H9 (cell line): ENCODE measurements around the gene SIX3. TPM values are rescaled to one million over a fixed set of nuclear protein-coding genes. Genes with fewer than 3 reads are reported as not detected.

Experiments used
- DNase-seq: peaks from one replicate; pipeline ENCODE4 v3.0.0-alpha.2; 2017
- H2AFZ ChIP-seq: one replicate; pipeline ENCODE4 v1.6.1; 2013; ENCODE audit warnings: mild to moderate bottlenecking, low read length, control low read depth, moderate library complexity
- H2AK5ac ChIP-seq: 2 replicates; pipeline ENCODE4 v1.6.1; 2013; ENCODE audit warnings: low read length, control low read depth, mixed read lengths; ENCODE audit not compliant: insufficient read length
- H2BK120ac ChIP-seq: one replicate; pipeline ENCODE4 v1.6.1; 2013; ENCODE audit warnings: low read depth, mild to moderate bottlenecking, low read length, control low read depth, inconsistent platforms; ENCODE audit not compliant: poor library complexity, severe bottlenecking
- H2BK12ac ChIP-seq: 2 replicates; pipeline ENCODE4 v1.6.1; 2013; ENCODE audit warnings: low read length, control low read depth, mixed read lengths, low read depth; ENCODE audit not compliant: insufficient read length
- H2BK15ac ChIP-seq: 2 replicates; pipeline ENCODE4 v1.6.1; 2013; ENCODE audit warnings: low read depth, low read length, control low read depth
- H2BK20ac ChIP-seq: one replicate; pipeline ENCODE4 v1.6.1; 2013; ENCODE audit warnings: low read depth, mild to moderate bottlenecking, low read length, control low read depth, inconsistent platforms; ENCODE audit not compliant: poor library complexity, severe bottlenecking
- H2BK5ac ChIP-seq: 2 replicates; pipeline ENCODE4 v1.6.1; 2013; ENCODE audit warnings: low read length, control low read depth, mixed read lengths; ENCODE audit not compliant: insufficient read length
- H3K14ac ChIP-seq: 2 replicates; pipeline ENCODE4 v1.6.1; 2013; ENCODE audit warnings: low read length, control low read depth; ENCODE audit not compliant: insufficient read depth
- H3K18ac ChIP-seq: 2 replicates; pipeline ENCODE4 v1.6.1; 2013; ENCODE audit warnings: low read depth, mild to moderate bottlenecking, mixed read lengths, low read length, control low read depth; ENCODE audit not compliant: insufficient read length
- H3K23ac ChIP-seq: 2 replicates; pipeline ENCODE4 v1.6.1; 2013; ENCODE audit warnings: low read length, control low read depth, mixed read lengths, low read depth; ENCODE audit not compliant: insufficient read length
- H3K23me2 ChIP-seq: 2 replicates; pipeline ENCODE4 v1.6.1; 2013; ENCODE audit warnings: low read depth, mild to moderate bottlenecking, mixed read lengths, low read length, control low read depth; ENCODE audit not compliant: insufficient read length, poor library complexity, severe bottlenecking
- H3K27ac ChIP-seq: 2 replicates; pipeline ENCODE4 v1.5.1; 2013; ENCODE audit warnings: low read length, control low read depth, mixed read lengths, low read depth; ENCODE audit not compliant: insufficient read length
- H3K27me3 ChIP-seq: 2 replicates; pipeline ENCODE4 v1.6.1; 2013; ENCODE audit warnings: low read length, control low read depth, inconsistent platforms; ENCODE audit not compliant: insufficient read depth
- H3K4ac ChIP-seq: 2 replicates; pipeline ENCODE4 v1.6.1; 2013; ENCODE audit warnings: low read depth, mild to moderate bottlenecking, control low read depth, inconsistent platforms, low read length, moderate library complexity
- H3K4me1 ChIP-seq: 2 replicates; pipeline ENCODE4 v1.6.1; 2013; ENCODE audit warnings: low read length, control low read depth, inconsistent platforms; ENCODE audit not compliant: insufficient read depth
- H3K4me2 ChIP-seq: 2 replicates; pipeline ENCODE4 v1.6.1; 2013; ENCODE audit warnings: low read length, control low read depth, mixed read lengths; ENCODE audit not compliant: insufficient read length, insufficient read depth
- H3K56ac ChIP-seq: 2 replicates; pipeline ENCODE4 v1.6.1; 2013; ENCODE audit warnings: low read depth, mild to moderate bottlenecking, mixed read lengths, low read length, control low read depth; ENCODE audit not compliant: insufficient read length
- H3K79me1 ChIP-seq: 2 replicates; pipeline ENCODE4 v1.6.1; 2013; ENCODE audit warnings: low read depth, mild to moderate bottlenecking, moderate library complexity, low read length, control low read depth, inconsistent platforms; ENCODE audit not compliant: insufficient read depth, poor library complexity, severe bottlenecking
- H3K79me2 ChIP-seq: 2 replicates; pipeline ENCODE4 v1.6.1; 2013; ENCODE audit warnings: low read length, control low read depth, inconsistent platforms; ENCODE audit not compliant: insufficient read depth
- H3K9ac ChIP-seq: 2 replicates; pipeline ENCODE4 v1.6.1; 2013; ENCODE audit warnings: low read length, control low read depth, mixed read lengths; ENCODE audit not compliant: insufficient read length; ENCODE audit errors: extremely low read depth
- H3K9me3 ChIP-seq: one replicate; pipeline ENCODE4 v1.6.1; 2013; ENCODE audit warnings: low read depth, low read length, inconsistent platforms; ENCODE audit not compliant: control insufficient read depth
- H3T11ph ChIP-seq: one replicate; pipeline ENCODE4 v1.6.1; 2013; ENCODE audit warnings: mild to moderate bottlenecking, low read length, control low read depth, inconsistent platforms
- H4K20me1 ChIP-seq: one replicate; pipeline ENCODE4 v1.6.1; 2013; ENCODE audit not compliant: control insufficient read depth, insufficient read length, insufficient read depth
- H4K5ac ChIP-seq: 2 replicates; pipeline ENCODE4 v1.6.1; 2013; ENCODE audit warnings: low read depth, mild to moderate bottlenecking, mixed read lengths, low read length, control low read depth; ENCODE audit not compliant: insufficient read length
- H4K8ac ChIP-seq: replicated peaks from 2 replicates; pipeline ENCODE4 v1.6.1; 2013; ENCODE audit warnings: low read length, control low read depth, mixed read lengths, low read depth; ENCODE audit not compliant: insufficient read length
- H4K91ac ChIP-seq: 2 replicates; pipeline ENCODE4 v1.6.1; 2013; ENCODE audit warnings: low read depth, mild to moderate bottlenecking, moderate library complexity, mixed read lengths, low read length, control low read depth; ENCODE audit not compliant: insufficient read length
- H3K27ac Mint-ChIP-seq, 3 experiments: 2 replicates in 2 of 3; 3 replicates in 1 of 3; pipeline ENCODE4 v1.8.0; 2020 to 2021; ENCODE audit warnings: mixed read lengths in 3 of 3, mild to moderate bottlenecking in 1 of 3, moderate library complexity in 1 of 3
- H3K27me3 Mint-ChIP-seq: 2 replicates; pipeline ENCODE4 v1.8.0; 2021; ENCODE audit warnings: low read depth, mild to moderate bottlenecking, moderate library complexity, mixed read lengths
- H3K36me3 Mint-ChIP-seq, 3 experiments: 2 replicates in 2 of 3; 3 replicates in 1 of 3; pipeline ENCODE4 v1.8.0; 2020 to 2021; ENCODE audit warnings: low read depth in 3 of 3, mixed read lengths in 3 of 3; ENCODE audit not compliant: insufficient read depth in 1 of 3
- H3K4me1 Mint-ChIP-seq, 2 experiments: 2 replicates each; pipeline ENCODE4 v1.8.0; 2020; ENCODE audit warnings: mixed read lengths in 2 of 2
- H3K4me3 Mint-ChIP-seq, 2 experiments: 2 replicates in 1 of 2; 3 replicates in 1 of 2; pipeline ENCODE4 v1.8.0; 2020 to 2021; ENCODE audit warnings: mild to moderate bottlenecking in 2 of 2, mixed read lengths in 2 of 2, moderate library complexity in 1 of 2
- H3K9me3 Mint-ChIP-seq, 2 experiments: 2 replicates in 1 of 2; 3 replicates in 1 of 2; pipeline ENCODE4 v1.8.0; 2020; ENCODE audit warnings: mild to moderate bottlenecking in 2 of 2, mixed read lengths in 2 of 2, moderate library complexity in 1 of 2
- WGBS: extraction: QIAGEN DNeasy Blood & Tissue Kit; methylation state at CpG from one replicate; pipeline ENCODE4 v1.1.7; 2013; ENCODE audit warnings: missing lambda C conversion rate, low lambda C conversion rate, mixed read lengths; ENCODE audit not compliant: insufficient read length; ENCODE audit errors: extremely low coverage; 5-methylcytosine and 5-hydroxymethylcytosine counted together
- total RNA-seq: library from RNA; stranded (reverse); gene quantifications from 2 replicates; pipeline ENCODE4 v1.2.1, GENCODE V29; 2021
- TF ChIP-seq, protein P1 (sequence below): fragments of 200-600 bp; sonication (generic); conservative IDR thresholded peaks from 3 replicates; pipeline ENCODE4 v1.8.0; 2021; ENCODE audit warnings: antibody characterized with exemption, mild to moderate bottlenecking

Gene SIX3
- total RNA-seq, 1 experiment from 2014 or later: 0.55 TPM

DNA sequence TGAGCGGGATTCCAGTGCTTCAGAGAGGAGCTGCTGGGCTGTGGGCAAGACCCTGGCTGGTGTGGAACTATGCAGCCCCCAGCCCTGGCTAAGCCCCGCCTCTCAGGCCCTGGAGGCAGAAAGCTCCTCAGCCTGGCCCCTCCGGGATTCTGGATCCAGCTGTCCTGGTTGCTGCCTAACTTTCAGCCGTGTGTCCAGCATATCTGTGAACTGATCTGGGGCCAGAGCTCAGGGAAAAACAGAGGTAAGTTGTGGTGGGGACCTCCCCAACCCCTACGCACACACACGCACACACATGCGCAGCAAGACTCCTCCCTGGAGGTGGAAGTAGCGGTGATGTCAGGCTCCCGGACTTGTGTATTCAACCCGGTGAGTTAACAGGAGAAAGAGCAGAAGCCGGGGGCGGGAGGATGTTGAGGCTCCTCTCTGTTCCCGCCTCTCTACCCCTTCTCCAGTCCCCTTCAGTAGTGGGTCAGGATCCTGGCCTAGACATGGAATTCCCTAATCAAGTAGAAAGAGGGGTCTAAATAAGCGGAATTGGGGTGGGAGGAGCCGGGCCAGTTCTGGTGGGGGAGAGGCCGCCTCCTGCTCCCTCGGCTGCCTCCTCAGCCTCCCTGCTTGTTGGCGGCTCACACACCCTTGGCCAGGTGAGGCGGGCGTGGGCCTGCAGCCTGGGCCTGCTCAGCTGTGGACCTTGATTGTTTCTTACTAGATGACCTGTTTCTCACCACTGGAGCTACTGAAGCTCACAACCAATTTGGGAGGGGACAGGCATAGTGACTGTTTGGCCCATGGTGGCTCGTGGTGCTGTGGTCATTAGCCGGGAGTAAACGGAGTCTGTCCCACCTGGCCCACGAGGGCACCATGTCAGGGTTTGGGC is 34.3 kb downstream of the SIX3 start:
- H4K20me1 ChIP-seq: no peaks in the 10 kb centered on the region
- no peak overlapping the region for H3K4ac ChIP-seq
- WGBS: no CpG with 5 or more reads among the region's 24 CpGs
- H3K4me2 ChIP-seq: no peak overlapping the region
- no peak overlapping the region for H3K23ac ChIP-seq
- peak; percentile 80 for DNase-seq
- peaks cover 16% of the 10 kb centered on the region for H3K27me3 Mint-ChIP-seq
- H3K56ac ChIP-seq: no peak overlapping the region
- H4K5ac ChIP-seq: no peak overlapping the region
- no peak overlapping the region for H3K27ac Mint-ChIP-seq
- no peaks in the 10 kb centered on the region for H3K23me2 ChIP-seq
- no peak overlapping the region for H3T11ph ChIP-seq
- no peak overlapping the region for H2BK20ac ChIP-seq
- no peaks in the 10 kb centered on the region for H3K9me3 ChIP-seq
- H3K18ac ChIP-seq: no peak overlapping the region
- H4K8ac ChIP-seq: no peak overlapping the region
- H3K79me2 ChIP-seq: no peaks in the 10 kb centered on the region
- H3K79me1 ChIP-seq: no peaks in the 10 kb centered on the region
- no peak overlapping the region for H2BK5ac ChIP-seq
- H2BK120ac ChIP-seq: no peak overlapping the region
- H4K91ac ChIP-seq: no peak overlapping the region
- no peak overlapping the region for H3K27ac ChIP-seq
- TF ChIP-seq, protein P1, sequence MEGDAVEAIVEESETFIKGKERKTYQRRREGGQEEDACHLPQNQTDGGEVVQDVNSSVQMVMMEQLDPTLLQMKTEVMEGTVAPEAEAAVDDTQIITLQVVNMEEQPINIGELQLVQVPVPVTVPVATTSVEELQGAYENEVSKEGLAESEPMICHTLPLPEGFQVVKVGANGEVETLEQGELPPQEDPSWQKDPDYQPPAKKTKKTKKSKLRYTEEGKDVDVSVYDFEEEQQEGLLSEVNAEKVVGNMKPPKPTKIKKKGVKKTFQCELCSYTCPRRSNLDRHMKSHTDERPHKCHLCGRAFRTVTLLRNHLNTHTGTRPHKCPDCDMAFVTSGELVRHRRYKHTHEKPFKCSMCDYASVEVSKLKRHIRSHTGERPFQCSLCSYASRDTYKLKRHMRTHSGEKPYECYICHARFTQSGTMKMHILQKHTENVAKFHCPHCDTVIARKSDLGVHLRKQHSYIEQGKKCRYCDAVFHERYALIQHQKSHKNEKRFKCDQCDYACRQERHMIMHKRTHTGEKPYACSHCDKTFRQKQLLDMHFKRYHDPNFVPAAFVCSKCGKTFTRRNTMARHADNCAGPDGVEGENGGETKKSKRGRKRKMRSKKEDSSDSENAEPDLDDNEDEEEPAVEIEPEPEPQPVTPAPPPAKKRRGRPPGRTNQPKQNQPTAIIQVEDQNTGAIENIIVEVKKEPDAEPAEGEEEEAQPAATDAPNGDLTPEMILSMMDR: no peak
- H3K9ac ChIP-seq: no peak overlapping the region
- H3K4me1 Mint-ChIP-seq: peaks cover 44 to 61% of the 10 kb centered on the region in 2 experiments
- H2BK12ac ChIP-seq: no peak overlapping the region
- no peak overlapping the region for H2AK5ac ChIP-seq
- peak overlapping the region; percentile 41 to 43; a peak in 2 of 5 replicates for H3K4me3 Mint-ChIP-seq
- no peaks in the 10 kb centered on the region for H3K27me3 ChIP-seq
- H3K9me3 Mint-ChIP-seq: no peaks in the 10 kb centered on the region; a peak in 1 of 5 replicates
- peak overlapping the region; percentile 33 for H2AFZ ChIP-seq
- H3K4me1 ChIP-seq: peaks cover 2% of the 10 kb centered on the region
- no peaks in the 10 kb centered on the region for H3K36me3 Mint-ChIP-seq
- no peak overlapping the region for H3K14ac ChIP-seq
- H2BK15ac ChIP-seq: no peak overlapping the region
